ENCODE measurements around the gene SLC35G1. TPM values are rescaled to one million over a fixed set of nuclear protein-coding genes. Genes with fewer than 3 reads are reported as not detected.

The SLC35G1 gene
- total RNA-seq, 1 donor from 2014 or later, result 5.0 TPM

GRCh38 chr10:93861825-93862224 is 32.0 kb upstream of the SLC35G1 start:
- no peaks in the 10 kb centered on the region for H3K4me1 Mint-ChIP-seq (ENCODE audit: unreplicated experiment)
- TF ChIP-seq CTCF (IDR thresholded peaks at IDR 0.05; ENCODE audit: unreplicated experiment), result no peak
- no peaks in the 10 kb centered on the region for H3K9me3 Mint-ChIP-seq (ENCODE audit: unreplicated experiment)
- no peak overlapping the region for H3K4me3 Mint-ChIP-seq (ENCODE audit: unreplicated experiment)
- no peak for DNase-seq (ENCODE audit: low spot score)
- peaks cover 2% of the 10 kb centered on the region for H3K27me3 Mint-ChIP-seq (ENCODE audit: unreplicated experiment)
- H3K36me3 Mint-ChIP-seq (ENCODE audit: low read depth, unreplicated experiment), result no peaks in the 10 kb centered on the region
- H3K27ac Mint-ChIP-seq (ENCODE audit: unreplicated experiment), result no peak overlapping the region

- Mint-ChIP-seq H3K4me1 (ENCODE audit: unreplicated experiment) (no peaks in the 10 kb centered on the region), H3K27ac (ENCODE audit: unreplicated experiment) (no peak overlapping the region), H3K9me3 (ENCODE audit: unreplicated experiment) (no peaks in the 10 kb centered on the region), H3K36me3 (ENCODE audit: low read depth, unreplicated experiment) (no peaks in the 10 kb centered on the region), H3K4me3 (ENCODE audit: unreplicated experiment) (no peak overlapping the region), H3K27me3 (ENCODE audit: unreplicated experiment) (peaks cover 2% of the 10 kb centered on the region)
- no peak for TF ChIP-seq CTCF (IDR thresholded peaks at IDR 0.05; ENCODE audit: unreplicated experiment)
- no peak for DNase-seq (ENCODE audit: low spot score)
These were observed 27.9 kb upstream of the SLC35G1 start for GRCh38 chr10:93865794-93866425.

GRCh38 chr10:93867525-93867924 is 26.3 kb upstream of the SLC35G1 start:
- TF ChIP-seq CTCF (IDR thresholded peaks at IDR 0.05; ENCODE audit: unreplicated experiment), result no peak
- no peaks in the 10 kb centered on the region for H3K36me3 Mint-ChIP-seq (ENCODE audit: low read depth, unreplicated experiment)
- peaks cover 2% of the 10 kb centered on the region for H3K27me3 Mint-ChIP-seq (ENCODE audit: unreplicated experiment)
- no peaks in the 10 kb centered on the region for H3K9me3 Mint-ChIP-seq (ENCODE audit: unreplicated experiment)
- no peak for DNase-seq (ENCODE audit: low spot score)
- no peak overlapping the region for H3K4me3 Mint-ChIP-seq (ENCODE audit: unreplicated experiment)
- no peak overlapping the region for H3K27ac Mint-ChIP-seq (ENCODE audit: unreplicated experiment)
- H3K4me1 Mint-ChIP-seq (ENCODE audit: unreplicated experiment), result peaks cover 1% of the 10 kb centered on the region

- Mint-ChIP-seq H3K4me3 (ENCODE audit: unreplicated experiment) (no peak overlapping the region), H3K4me1 (ENCODE audit: unreplicated experiment) (peaks cover 3% of the 10 kb centered on the region), H3K36me3 (ENCODE audit: low read depth, unreplicated experiment) (no peaks in the 10 kb centered on the region), H3K27me3 (ENCODE audit: unreplicated experiment) (no peaks in the 10 kb centered on the region), H3K27ac (ENCODE audit: unreplicated experiment) (no peak overlapping the region), H3K9me3 (ENCODE audit: unreplicated experiment) (no peaks in the 10 kb centered on the region)
- DNase-seq (ENCODE audit: low spot score), result no peak
- TF ChIP-seq CTCF (IDR thresholded peaks at IDR 0.05; ENCODE audit: unreplicated experiment), result no peak
These were observed 22.0 kb upstream of the SLC35G1 start for GRCh38 chr10:93871671-93872204.

GRCh38 chr10:93872375-93873158 is 21.2 kb upstream of the SLC35G1 start:
- Mint-ChIP-seq H3K36me3 (ENCODE audit: low read depth, unreplicated experiment) (no peaks in the 10 kb centered on the region), H3K9me3 (ENCODE audit: unreplicated experiment) (no peaks in the 10 kb centered on the region), H3K27ac (ENCODE audit: unreplicated experiment) (no peak overlapping the region), H3K4me3 (ENCODE audit: unreplicated experiment) (no peak overlapping the region), H3K27me3 (ENCODE audit: unreplicated experiment) (no peaks in the 10 kb centered on the region), H3K4me1 (ENCODE audit: unreplicated experiment) (peaks cover 3% of the 10 kb centered on the region)
- no peak for DNase-seq (ENCODE audit: low spot score)
- TF ChIP-seq CTCF (IDR thresholded peaks at IDR 0.05; ENCODE audit: unreplicated experiment), result no peak
